Measurements from ENCODE around the gene LGI1. TPM values are rescaled to one million over a fixed set of nuclear protein-coding genes. Genes with fewer than 3 reads are reported as not detected.

LGI1 gene
- total RNA-seq, 1 experiment from 2014 or later = 1.2 TPM

DNA sequence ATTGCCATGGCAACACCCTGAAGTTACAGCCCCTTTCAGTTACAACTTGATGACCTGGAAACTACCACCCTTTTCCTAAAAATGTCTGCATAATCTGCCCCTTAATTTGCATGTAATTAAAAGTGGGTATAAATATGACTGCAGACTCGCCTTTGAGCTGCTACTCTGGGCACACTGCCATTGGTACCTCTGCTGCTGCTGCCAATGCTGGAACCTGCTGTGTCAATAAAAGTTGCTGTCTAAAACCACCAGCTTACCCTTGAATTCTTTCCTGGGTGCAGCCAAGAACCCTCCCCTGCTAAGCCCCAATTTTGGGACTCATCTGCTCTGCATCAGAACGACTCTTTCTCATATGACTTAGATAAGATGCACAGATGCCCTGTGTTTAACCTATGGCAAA is 45.1 kb upstream of the LGI1 start:
- Mint-ChIP-seq H3K27ac (no peak overlapping the region), H3K27me3 (ENCODE audit: low read depth) (no peaks in the 10 kb centered on the region), H3K9me3 (no peaks in the 10 kb centered on the region; a peak in 1 of 5 replicates), H3K4me1 (peaks cover 3 to 5% of the 10 kb centered on the region in 2 experiments; a peak in 2 of 4 replicates), H3K36me3 (ENCODE audit: insufficient read depth in 1 of 3, low read depth in 3 of 3) (no peaks in the 10 kb centered on the region), H3K4me3 (no peak overlapping the region)
- Histone ChIP-seq H3K4me2 (ENCODE audit: insufficient read depth, insufficient read length, low read length) (no peak overlapping the region), H3K4ac (ENCODE audit: low read depth, low read length) (no peak overlapping the region), H3K23me2 (ENCODE audit: insufficient read length, low read depth, low read length, poor library complexity, severe bottlenecking) (no peaks in the 10 kb centered on the region), H2BK12ac (ENCODE audit: insufficient read length, low read depth, low read length) (no peak overlapping the region), H3K9ac (ENCODE audit: extremely low read depth, insufficient read length, low read length) (no peak overlapping the region), H2BK120ac (ENCODE audit: low read depth, low read length, poor library complexity, severe bottlenecking) (no peak overlapping the region), H2AK5ac (ENCODE audit: insufficient read length, low read length) (no peak overlapping the region), H4K20me1 (ENCODE audit: control insufficient read depth, insufficient read depth, insufficient read length) (no peaks in the 10 kb centered on the region), H3K27me3 (ENCODE audit: insufficient read depth, low read length) (no peaks in the 10 kb centered on the region), H3T11ph (ENCODE audit: low read length) (no peak overlapping the region), H3K23ac (ENCODE audit: insufficient read length, low read depth, low read length) (no peak overlapping the region), H3K56ac (ENCODE audit: insufficient read length, low read depth, low read length) (no peak overlapping the region), H4K5ac (ENCODE audit: insufficient read length, low read depth, low read length) (no peak overlapping the region), H3K18ac (ENCODE audit: insufficient read length, low read depth, low read length) (no peak overlapping the region), H2BK5ac (ENCODE audit: insufficient read length, low read length) (no peak overlapping the region), H3K79me1 (ENCODE audit: insufficient read depth, low read depth, low read length, poor library complexity, severe bottlenecking) (no peaks in the 10 kb centered on the region), H3K27ac (ENCODE audit: insufficient read length, low read depth, low read length) (no peak overlapping the region), H2AFZ (ENCODE audit: low read length) (no peak overlapping the region), H2BK20ac (ENCODE audit: low read depth, low read length, poor library complexity, severe bottlenecking) (no peak overlapping the region), H3K9me3 (ENCODE audit: control insufficient read depth, low read depth, low read length) (no peaks in the 10 kb centered on the region), H2BK15ac (ENCODE audit: low read depth, low read length) (no peak overlapping the region), H3K4me1 (ENCODE audit: insufficient read depth, low read length) (no peaks in the 10 kb centered on the region), H3K79me2 (ENCODE audit: insufficient read depth, low read length) (no peaks in the 10 kb centered on the region), H3K14ac (ENCODE audit: insufficient read depth, low read length) (no peak overlapping the region), H4K91ac (ENCODE audit: insufficient read length, low read depth, low read length) (no peak overlapping the region), H4K8ac (replicated peaks; ENCODE audit: insufficient read length, low read depth, low read length) (no peak overlapping the region)
- TF ChIP-seq, protein P1, sequence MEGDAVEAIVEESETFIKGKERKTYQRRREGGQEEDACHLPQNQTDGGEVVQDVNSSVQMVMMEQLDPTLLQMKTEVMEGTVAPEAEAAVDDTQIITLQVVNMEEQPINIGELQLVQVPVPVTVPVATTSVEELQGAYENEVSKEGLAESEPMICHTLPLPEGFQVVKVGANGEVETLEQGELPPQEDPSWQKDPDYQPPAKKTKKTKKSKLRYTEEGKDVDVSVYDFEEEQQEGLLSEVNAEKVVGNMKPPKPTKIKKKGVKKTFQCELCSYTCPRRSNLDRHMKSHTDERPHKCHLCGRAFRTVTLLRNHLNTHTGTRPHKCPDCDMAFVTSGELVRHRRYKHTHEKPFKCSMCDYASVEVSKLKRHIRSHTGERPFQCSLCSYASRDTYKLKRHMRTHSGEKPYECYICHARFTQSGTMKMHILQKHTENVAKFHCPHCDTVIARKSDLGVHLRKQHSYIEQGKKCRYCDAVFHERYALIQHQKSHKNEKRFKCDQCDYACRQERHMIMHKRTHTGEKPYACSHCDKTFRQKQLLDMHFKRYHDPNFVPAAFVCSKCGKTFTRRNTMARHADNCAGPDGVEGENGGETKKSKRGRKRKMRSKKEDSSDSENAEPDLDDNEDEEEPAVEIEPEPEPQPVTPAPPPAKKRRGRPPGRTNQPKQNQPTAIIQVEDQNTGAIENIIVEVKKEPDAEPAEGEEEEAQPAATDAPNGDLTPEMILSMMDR (conservative IDR thresholded peaks at IDR 0.05) = no peak
- WGBS (ENCODE audit: extremely low coverage, insufficient read length, low lambda C conversion rate) = no CpG with 5 or more reads among the region's 2 CpGs
- DNase-seq = no peak
